Measurements from ENCODE around the gene CCDC146. TPM values are rescaled to one million over a fixed set of nuclear protein-coding genes. Genes with fewer than 3 reads are reported as not detected.

The CCDC146 gene
- total RNA-seq, 1 experiment from 2014 or later, result 1.1 TPM

DNA sequence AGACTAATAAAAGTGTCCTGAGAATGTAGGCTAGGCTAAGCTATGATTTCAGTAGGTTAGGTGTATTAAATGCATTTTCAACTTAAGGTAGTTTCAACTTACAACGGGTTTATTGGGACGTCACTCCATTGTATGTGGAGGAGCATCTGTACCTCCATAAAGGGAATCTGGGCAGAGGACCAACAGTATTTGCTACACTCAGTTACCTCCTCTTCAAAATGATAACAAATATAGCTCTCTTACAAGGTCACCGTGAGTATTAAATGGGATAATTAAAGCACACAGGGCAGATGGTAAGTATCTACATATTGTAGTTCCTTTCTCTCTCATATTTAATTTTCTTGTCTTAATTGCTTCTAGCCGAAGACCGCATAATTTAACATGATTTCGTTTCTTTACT is 136.2 kb downstream of the CCDC146 start:
- Mint-ChIP-seq H3K27me3 (ENCODE audit: low read depth) (no peaks in the 10 kb centered on the region), H3K4me3 (no peak overlapping the region), H3K36me3 (no peaks in the 10 kb centered on the region), H3K9me3 (peaks cover 6% of the 10 kb centered on the region; the same call in 1 of the 2 replicates), H3K4me1 (peaks cover 3% of the 10 kb centered on the region; the same call in 1 of the 2 replicates), H3K27ac (no peak overlapping the region)
- POLR2A ChIA-PET, result no interaction called here
- DNase-seq (ENCODE audit: low spot score), result no peak
- CTCF ChIA-PET, result interaction anchor here (1.0 to 2.0 kb wide), 2 partner anchors 11 to 19 kb away, joined by 3 to 7 read pairs; no protein-coding TSS in a partner anchor
- no peak for ATAC-seq
- TF ChIP-seq, protein P1, sequence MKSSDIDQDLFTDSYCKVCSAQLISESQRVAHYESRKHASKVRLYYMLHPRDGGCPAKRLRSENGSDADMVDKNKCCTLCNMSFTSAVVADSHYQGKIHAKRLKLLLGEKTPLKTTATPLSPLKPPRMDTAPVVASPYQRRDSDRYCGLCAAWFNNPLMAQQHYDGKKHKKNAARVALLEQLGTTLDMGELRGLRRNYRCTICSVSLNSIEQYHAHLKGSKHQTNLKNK (CRISPR knock-in tag; IDR thresholded peaks at IDR 0.05), result no peak
- TF ChIP-seq ZNF219 (CRISPR knock-in tag; IDR thresholded peaks at IDR 0.05; ENCODE audit: borderline replicate concordance) (no peak), NFE2L1 (CRISPR knock-in tag; IDR thresholded peaks at IDR 0.05) (no peak), IRF2 (CRISPR knock-in tag; IDR thresholded peaks at IDR 0.05; ENCODE audit: borderline replicate concordance, low read depth) (no peak), NFATC4 (CRISPR knock-in tag; IDR thresholded peaks at IDR 0.05) (no peak), ZNF416 (CRISPR knock-in tag; IDR thresholded peaks at IDR 0.05) (no peak)
- TF ChIP-seq, protein P2, sequence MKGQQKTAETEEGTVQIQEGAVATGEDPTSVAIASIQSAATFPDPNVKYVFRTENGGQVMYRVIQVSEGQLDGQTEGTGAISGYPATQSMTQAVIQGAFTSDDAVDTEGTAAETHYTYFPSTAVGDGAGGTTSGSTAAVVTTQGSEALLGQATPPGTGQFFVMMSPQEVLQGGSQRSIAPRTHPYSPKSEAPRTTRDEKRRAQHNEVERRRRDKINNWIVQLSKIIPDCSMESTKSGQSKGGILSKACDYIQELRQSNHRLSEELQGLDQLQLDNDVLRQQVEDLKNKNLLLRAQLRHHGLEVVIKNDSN (CRISPR knock-in tag; IDR thresholded peaks at IDR 0.05), result no peak
- TF ChIP-seq, protein P3, sequence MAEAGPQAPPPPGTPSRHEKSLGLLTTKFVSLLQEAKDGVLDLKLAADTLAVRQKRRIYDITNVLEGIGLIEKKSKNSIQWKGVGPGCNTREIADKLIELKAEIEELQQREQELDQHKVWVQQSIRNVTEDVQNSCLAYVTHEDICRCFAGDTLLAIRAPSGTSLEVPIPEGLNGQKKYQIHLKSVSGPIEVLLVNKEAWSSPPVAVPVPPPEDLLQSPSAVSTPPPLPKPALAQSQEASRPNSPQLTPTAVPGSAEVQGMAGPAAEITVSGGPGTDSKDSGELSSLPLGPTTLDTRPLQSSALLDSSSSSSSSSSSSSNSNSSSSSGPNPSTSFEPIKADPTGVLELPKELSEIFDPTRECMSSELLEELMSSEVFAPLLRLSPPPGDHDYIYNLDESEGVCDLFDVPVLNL (CRISPR knock-in tag; IDR thresholded peaks at IDR 0.05; ENCODE audit: borderline replicate concordance, low read depth), result no peak
- TF ChIP-seq, protein P4, sequence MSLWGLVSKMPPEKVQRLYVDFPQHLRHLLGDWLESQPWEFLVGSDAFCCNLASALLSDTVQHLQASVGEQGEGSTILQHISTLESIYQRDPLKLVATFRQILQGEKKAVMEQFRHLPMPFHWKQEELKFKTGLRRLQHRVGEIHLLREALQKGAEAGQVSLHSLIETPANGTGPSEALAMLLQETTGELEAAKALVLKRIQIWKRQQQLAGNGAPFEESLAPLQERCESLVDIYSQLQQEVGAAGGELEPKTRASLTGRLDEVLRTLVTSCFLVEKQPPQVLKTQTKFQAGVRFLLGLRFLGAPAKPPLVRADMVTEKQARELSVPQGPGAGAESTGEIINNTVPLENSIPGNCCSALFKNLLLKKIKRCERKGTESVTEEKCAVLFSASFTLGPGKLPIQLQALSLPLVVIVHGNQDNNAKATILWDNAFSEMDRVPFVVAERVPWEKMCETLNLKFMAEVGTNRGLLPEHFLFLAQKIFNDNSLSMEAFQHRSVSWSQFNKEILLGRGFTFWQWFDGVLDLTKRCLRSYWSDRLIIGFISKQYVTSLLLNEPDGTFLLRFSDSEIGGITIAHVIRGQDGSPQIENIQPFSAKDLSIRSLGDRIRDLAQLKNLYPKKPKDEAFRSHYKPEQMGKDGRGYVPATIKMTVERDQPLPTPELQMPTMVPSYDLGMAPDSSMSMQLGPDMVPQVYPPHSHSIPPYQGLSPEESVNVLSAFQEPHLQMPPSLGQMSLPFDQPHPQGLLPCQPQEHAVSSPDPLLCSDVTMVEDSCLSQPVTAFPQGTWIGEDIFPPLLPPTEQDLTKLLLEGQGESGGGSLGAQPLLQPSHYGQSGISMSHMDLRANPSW (CRISPR knock-in tag; conservative IDR thresholded peaks at IDR 0.05; ENCODE audit: low read depth), result no peak
- TF ChIP-seq, protein P5, sequence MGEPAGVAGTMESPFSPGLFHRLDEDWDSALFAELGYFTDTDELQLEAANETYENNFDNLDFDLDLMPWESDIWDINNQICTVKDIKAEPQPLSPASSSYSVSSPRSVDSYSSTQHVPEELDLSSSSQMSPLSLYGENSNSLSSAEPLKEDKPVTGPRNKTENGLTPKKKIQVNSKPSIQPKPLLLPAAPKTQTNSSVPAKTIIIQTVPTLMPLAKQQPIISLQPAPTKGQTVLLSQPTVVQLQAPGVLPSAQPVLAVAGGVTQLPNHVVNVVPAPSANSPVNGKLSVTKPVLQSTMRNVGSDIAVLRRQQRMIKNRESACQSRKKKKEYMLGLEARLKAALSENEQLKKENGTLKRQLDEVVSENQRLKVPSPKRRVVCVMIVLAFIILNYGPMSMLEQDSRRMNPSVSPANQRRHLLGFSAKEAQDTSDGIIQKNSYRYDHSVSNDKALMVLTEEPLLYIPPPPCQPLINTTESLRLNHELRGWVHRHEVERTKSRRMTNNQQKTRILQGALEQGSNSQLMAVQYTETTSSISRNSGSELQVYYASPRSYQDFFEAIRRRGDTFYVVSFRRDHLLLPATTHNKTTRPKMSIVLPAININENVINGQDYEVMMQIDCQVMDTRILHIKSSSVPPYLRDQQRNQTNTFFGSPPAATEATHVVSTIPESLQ (CRISPR knock-in tag; IDR thresholded peaks at IDR 0.05), result no peak
- TF ChIP-seq, protein P6, sequence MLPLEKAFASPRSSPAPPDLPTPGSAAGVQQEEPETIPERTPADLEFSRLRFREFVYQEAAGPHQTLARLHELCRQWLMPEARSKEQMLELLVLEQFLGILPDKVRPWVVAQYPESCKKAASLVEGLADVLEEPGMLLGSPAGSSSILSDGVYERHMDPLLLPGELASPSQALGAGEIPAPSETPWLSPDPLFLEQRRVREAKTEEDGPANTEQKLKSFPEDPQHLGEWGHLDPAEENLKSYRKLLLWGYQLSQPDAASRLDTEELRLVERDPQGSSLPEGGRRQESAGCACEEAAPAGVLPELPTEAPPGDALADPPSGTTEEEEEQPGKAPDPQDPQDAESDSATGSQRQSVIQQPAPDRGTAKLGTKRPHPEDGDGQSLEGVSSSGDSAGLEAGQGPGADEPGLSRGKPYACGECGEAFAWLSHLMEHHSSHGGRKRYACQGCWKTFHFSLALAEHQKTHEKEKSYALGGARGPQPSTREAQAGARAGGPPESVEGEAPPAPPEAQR (CRISPR knock-in tag; IDR thresholded peaks at IDR 0.05), result no peak

DNA sequence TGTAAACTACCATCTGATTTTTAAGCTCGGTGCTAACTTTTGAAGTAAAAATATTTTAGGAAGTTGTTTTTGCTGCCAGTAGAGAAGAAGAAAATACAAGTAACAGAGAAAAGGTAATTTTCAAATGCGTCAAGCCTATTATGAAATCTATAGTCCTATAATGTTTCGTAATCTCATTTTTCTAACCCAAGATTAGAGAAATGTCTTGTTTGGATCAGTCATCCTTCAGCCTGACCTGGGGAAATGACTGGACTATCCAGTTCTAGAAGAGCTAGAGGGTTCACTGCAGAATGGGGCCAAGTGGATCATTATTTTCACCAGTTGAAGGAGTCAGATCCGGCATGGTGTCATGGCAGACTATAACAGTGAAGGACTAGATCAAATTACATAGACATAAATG is 139.9 kb downstream of the CCDC146 start:
- DNase-seq (ENCODE audit: low spot score), result no peak
- H3K27me3 Mint-ChIP-seq (ENCODE audit: low read depth), result peaks cover 2% of the 10 kb centered on the region; the same call in 1 of the 2 replicates
- CTCF ChIA-PET, result interaction anchor here (0.9 kb wide), 1 partner anchor 15 kb away, joined by 3 read pairs; no protein-coding TSS in a partner anchor
- POLR2A ChIA-PET, result interaction anchor here (0.6 kb wide), 1 partner anchor 40 kb away, joined by 4 read pairs; no protein-coding TSS in a partner anchor
- no peaks in the 10 kb centered on the region for H3K36me3 Mint-ChIP-seq
- H3K9me3 Mint-ChIP-seq, result peaks cover 6% of the 10 kb centered on the region; the same call in 1 of the 2 replicates
- TF ChIP-seq TEAD4 (CRISPR knock-in tag; IDR thresholded peaks at IDR 0.05) (no peak), IRF2 (CRISPR knock-in tag; IDR thresholded peaks at IDR 0.05; ENCODE audit: borderline replicate concordance, low read depth) (no peak), NR3C1 (CRISPR knock-in tag; conservative IDR thresholded peaks at IDR 0.05; ENCODE audit: low read depth) (no peak), GRHL2 (CRISPR knock-in tag; IDR thresholded peaks at IDR 0.05; ENCODE audit: insufficient replicate concordance, severe bottlenecking) (no peak), SOX15 (CRISPR knock-in tag; IDR thresholded peaks at IDR 0.05) (no peak), ZNF423 (CRISPR knock-in tag; IDR thresholded peaks at IDR 0.05) (no peak), ZNF671 (CRISPR knock-in tag; IDR thresholded peaks at IDR 0.05) (no peak)
- TF ChIP-seq, protein P7, sequence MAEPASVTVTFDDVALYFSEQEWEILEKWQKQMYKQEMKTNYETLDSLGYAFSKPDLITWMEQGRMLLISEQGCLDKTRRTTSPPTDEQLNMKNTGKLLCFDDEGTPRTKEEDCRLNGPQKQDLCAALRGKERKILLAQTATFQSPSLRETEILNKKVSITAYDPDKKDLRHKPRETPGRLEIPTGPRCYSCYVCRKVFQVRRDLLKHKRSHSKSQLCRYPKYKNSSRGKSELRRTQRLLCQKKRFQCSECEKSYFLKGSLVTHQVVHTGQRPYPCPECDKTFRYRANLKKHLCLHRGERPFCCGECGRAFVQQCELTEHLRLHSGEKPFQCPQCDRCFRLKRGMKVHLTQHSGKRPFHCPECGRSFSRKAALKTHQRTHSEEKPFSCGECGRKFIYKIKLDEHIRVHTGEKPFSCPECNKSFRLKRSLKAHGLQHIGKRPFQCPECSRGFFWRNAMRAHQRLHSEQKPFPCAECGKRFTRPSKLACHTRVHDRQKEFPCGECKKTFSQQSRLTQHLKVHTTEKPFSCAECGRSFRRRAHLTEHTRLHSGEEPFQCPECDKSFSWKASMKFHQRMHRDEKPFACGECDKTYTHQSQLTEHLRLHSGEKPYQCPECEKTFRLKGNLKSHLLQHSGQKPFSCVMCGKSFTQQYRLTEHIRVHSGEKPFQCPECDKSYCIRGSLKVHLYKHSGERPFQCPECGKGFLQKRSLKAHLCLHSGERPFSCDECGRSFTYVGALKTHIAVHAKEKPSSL (CRISPR knock-in tag; conservative IDR thresholded peaks at IDR 0.05), result no peak
- TF ChIP-seq, protein P8, sequence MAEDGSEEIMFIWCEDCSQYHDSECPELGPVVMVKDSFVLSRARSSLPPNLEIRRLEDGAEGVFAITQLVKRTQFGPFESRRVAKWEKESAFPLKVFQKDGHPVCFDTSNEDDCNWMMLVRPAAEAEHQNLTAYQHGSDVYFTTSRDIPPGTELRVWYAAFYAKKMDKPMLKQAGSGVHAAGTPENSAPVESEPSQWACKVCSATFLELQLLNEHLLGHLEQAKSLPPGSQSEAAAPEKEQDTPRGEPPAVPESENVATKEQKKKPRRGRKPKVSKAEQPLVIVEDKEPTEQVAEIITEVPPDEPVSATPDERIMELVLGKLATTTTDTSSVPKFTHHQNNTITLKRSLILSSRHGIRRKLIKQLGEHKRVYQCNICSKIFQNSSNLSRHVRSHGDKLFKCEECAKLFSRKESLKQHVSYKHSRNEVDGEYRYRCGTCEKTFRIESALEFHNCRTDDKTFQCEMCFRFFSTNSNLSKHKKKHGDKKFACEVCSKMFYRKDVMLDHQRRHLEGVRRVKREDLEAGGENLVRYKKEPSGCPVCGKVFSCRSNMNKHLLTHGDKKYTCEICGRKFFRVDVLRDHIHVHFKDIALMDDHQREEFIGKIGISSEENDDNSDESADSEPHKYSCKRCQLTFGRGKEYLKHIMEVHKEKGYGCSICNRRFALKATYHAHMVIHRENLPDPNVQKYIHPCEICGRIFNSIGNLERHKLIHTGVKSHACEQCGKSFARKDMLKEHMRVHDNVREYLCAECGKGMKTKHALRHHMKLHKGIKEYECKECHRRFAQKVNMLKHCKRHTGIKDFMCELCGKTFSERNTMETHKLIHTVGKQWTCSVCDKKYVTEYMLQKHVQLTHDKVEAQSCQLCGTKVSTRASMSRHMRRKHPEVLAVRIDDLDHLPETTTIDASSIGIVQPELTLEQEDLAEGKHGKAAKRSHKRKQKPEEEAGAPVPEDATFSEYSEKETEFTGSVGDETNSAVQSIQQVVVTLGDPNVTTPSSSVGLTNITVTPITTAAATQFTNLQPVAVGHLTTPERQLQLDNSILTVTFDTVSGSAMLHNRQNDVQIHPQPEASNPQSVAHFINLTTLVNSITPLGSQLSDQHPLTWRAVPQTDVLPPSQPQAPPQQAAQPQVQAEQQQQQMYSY (CRISPR knock-in tag; IDR thresholded peaks at IDR 0.05), result no peak
- no peak for ATAC-seq
- no peak overlapping the region for H3K4me3 Mint-ChIP-seq
- peaks cover 3% of the 10 kb centered on the region; the same call in 1 of the 2 replicates for H3K4me1 Mint-ChIP-seq
- H3K27ac Mint-ChIP-seq, result no peak overlapping the region

All from WTC11 (cell line).